Endodermal cell (in vitro differentiated cells): ENCODE data around the gene TAOK1. TPM values are rescaled to one million over a fixed set of nuclear protein-coding genes. Genes with fewer than 3 reads are reported as not detected.
A peak's percentile ranks its signal among the peaks of the same experiment; 100 is the strongest.

Source experiments
- DNase-seq: peaks from one replicate; pipeline ENCODE4 v3.0.0-alpha.2; 2017
- H3K27ac ChIP-seq: 2 replicates; pipeline ENCODE4 v1.5.1; 2013; ENCODE audit warnings: mild to moderate bottlenecking, low read depth, low read length, moderate library complexity
- H3K27me3 ChIP-seq: 2 replicates; pipeline ENCODE4 v1.6.1; 2013; ENCODE audit warnings: mild to moderate bottlenecking, low read length, moderate library complexity; ENCODE audit not compliant: insufficient read depth, control insufficient read depth, poor library complexity, severe bottlenecking
- H3K36me3 ChIP-seq: 2 replicates; pipeline ENCODE4 v1.7.0; 2013; ENCODE audit warnings: mild to moderate bottlenecking, low read length, moderate library complexity; ENCODE audit not compliant: control insufficient read depth, insufficient read depth
- H3K4me1 ChIP-seq: one replicate; pipeline ENCODE4 v1.7.0; 2013; ENCODE audit warnings: low read length; ENCODE audit not compliant: control insufficient read depth, insufficient read depth
- H3K4me3 ChIP-seq: 2 replicates; pipeline ENCODE4 v1.5.1; 2013; ENCODE audit warnings: mild to moderate bottlenecking, low read length, moderate library complexity
- H3K9ac ChIP-seq: 2 replicates; pipeline ENCODE4 v1.6.1; 2013; ENCODE audit warnings: mild to moderate bottlenecking, low read length, moderate library complexity; ENCODE audit not compliant: poor library complexity, severe bottlenecking; ENCODE audit errors: extremely low read depth
- H3K9me3 ChIP-seq: 2 replicates; pipeline ENCODE4 v1.6.1; 2013; ENCODE audit warnings: mild to moderate bottlenecking, low read length, moderate library complexity; ENCODE audit not compliant: control insufficient read depth
- H3K27ac Mint-ChIP-seq: 2 replicates; pipeline ENCODE4 v1.8.0; 2020; ENCODE audit warnings: mixed read lengths
- H3K27me3 Mint-ChIP-seq: 2 replicates; pipeline ENCODE4 v1.8.0; 2021; ENCODE audit warnings: mild to moderate bottlenecking, mixed read lengths; ENCODE audit not compliant: insufficient read depth
- H3K36me3 Mint-ChIP-seq: 2 replicates; pipeline ENCODE4 v1.8.0; 2020; ENCODE audit warnings: low read depth, mixed read lengths
- H3K4me1 Mint-ChIP-seq: 2 replicates; pipeline ENCODE4 v1.8.0; 2020; ENCODE audit warnings: mixed read lengths
- H3K4me3 Mint-ChIP-seq: 2 replicates; pipeline ENCODE4 v1.8.0; 2020; ENCODE audit warnings: mild to moderate bottlenecking, moderate library complexity, mixed read lengths
- H3K9me3 Mint-ChIP-seq: 2 replicates; pipeline ENCODE4 v1.8.0; 2020; ENCODE audit warnings: mild to moderate bottlenecking, mixed read lengths
- WGBS, 2 experiments: methylation state at CpG; one replicate each; pipeline versions ENCODE4 v1.1.5 to v1.1.7; 2013; ENCODE audit warnings: missing lambda C conversion rate in 2 of 2, mixed read lengths in 1 of 2; ENCODE audit not compliant: insufficient coverage in 1 of 2, insufficient read length in 1 of 2; 5-methylcytosine and 5-hydroxymethylcytosine counted together
- total RNA-seq, 2 donors: library from RNA; stranded (reverse); fragmentation: NEBNext Ultra II Directional in 1 of 2; extraction: Animal tissue kit (Norgen Biotek cat#: 25700) in 1 of 2; gene quantifications; 2 replicates in 1 of 2; 3 replicates in 1 of 2; pipeline ENCODE4 v1.2.1, GENCODE V29; 2021
- TF ChIP-seq, protein P1 (sequence below): fragments of 200-600 bp; sonication (generic); conservative IDR thresholded peaks from 2 replicates; pipeline ENCODE4 v1.5.0; 2021; ENCODE audit warnings: antibody characterized with exemption, mild to moderate bottlenecking

The TAOK1 gene
- total RNA-seq, 2 donors from 2014 or later, result 95.9 to 102 TPM

DNA sequence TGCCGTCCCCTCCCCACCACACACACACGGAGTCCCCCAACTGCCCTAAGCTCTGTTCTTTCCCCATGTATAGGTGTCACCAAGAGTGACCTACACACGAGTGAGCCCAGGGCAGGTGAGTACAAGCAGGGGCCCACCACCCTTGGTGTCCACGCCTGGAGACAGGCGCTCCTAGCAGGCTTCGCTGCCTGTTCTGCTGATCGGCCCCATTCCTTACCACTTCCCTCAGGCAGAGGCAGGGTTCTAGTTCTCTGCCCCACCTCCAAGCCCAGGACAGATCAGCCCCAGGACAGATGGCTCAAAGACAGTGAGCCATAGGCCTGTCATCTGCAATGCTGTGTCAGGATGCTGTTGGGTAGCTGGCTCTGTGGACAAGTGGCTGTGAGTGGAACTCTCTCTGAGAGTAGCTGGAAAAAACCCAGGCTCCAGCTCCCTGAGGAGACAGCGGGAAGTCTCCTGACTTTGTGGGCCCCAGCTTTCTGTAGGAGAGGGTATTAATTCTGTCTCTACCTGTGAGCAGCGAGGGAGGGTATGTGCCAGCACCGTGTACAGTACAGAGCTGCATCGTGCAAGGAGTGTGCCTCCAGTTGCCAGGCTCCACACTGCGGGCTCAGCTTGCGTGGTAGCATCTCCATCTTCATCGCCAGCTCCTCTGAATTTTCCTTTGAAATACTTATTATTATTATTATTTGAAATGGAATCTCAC is 179.2 kb downstream of the TAOK1 start:
- Histone ChIP-seq H3K36me3 (peaks cover 11% of the 10 kb centered on the region), H3K27me3 (peaks cover 34% of the 10 kb centered on the region), H3K27ac (no peak overlapping the region), H3K4me3 (peak overlapping the region; percentile 86), H3K9me3 (no peaks in the 10 kb centered on the region), H3K9ac (no peak overlapping the region), H3K4me1 (no peaks in the 10 kb centered on the region)
- no peak overlapping the region for H3K27ac Mint-ChIP-seq
- peak overlapping the region; percentile 68 for H3K4me3 Mint-ChIP-seq
- H3K27me3 Mint-ChIP-seq, result peaks cover 47% of the 10 kb centered on the region
- H3K9me3 Mint-ChIP-seq, result no peaks in the 10 kb centered on the region
- WGBS, 2 experiments, result 75 to 82% methylated on average over 9 to 14 of the region's 14 CpGs
- H3K36me3 Mint-ChIP-seq, result peaks cover 3% of the 10 kb centered on the region
- peaks cover 10% of the 10 kb centered on the region for H3K4me1 Mint-ChIP-seq
- TF ChIP-seq, protein P1, sequence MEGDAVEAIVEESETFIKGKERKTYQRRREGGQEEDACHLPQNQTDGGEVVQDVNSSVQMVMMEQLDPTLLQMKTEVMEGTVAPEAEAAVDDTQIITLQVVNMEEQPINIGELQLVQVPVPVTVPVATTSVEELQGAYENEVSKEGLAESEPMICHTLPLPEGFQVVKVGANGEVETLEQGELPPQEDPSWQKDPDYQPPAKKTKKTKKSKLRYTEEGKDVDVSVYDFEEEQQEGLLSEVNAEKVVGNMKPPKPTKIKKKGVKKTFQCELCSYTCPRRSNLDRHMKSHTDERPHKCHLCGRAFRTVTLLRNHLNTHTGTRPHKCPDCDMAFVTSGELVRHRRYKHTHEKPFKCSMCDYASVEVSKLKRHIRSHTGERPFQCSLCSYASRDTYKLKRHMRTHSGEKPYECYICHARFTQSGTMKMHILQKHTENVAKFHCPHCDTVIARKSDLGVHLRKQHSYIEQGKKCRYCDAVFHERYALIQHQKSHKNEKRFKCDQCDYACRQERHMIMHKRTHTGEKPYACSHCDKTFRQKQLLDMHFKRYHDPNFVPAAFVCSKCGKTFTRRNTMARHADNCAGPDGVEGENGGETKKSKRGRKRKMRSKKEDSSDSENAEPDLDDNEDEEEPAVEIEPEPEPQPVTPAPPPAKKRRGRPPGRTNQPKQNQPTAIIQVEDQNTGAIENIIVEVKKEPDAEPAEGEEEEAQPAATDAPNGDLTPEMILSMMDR, result no peak
- DNase-seq, result no peak

DNA sequence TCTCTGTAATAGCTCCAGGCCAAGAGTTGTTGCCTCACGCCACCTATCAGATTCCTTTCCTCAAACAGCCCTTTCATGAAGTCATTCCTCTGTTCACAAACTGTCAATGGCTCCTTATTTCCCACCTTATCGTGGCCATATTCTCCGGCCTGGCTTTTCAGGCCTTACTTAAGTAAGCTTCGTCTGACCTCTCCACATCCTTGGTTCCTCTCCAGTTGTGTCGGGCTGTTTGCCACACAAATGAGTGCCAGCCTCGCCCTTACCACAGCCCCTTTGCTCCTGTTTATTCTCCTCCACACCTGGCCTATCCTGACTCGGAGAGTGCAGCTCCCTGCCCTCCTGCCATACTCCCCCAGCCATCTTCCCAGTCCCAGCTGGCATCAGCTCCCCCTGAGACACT is 180.4 kb downstream of the TAOK1 start:
- no peak overlapping the region for H3K9ac ChIP-seq
- H3K36me3 Mint-ChIP-seq, result peaks cover 8% of the 10 kb centered on the region
- H3K27me3 ChIP-seq, result peaks cover 23% of the 10 kb centered on the region
- no peak overlapping the region for H3K27ac Mint-ChIP-seq
- no peaks in the 10 kb centered on the region for H3K4me1 ChIP-seq
- no peak overlapping the region for H3K27ac ChIP-seq
- peaks cover 16% of the 10 kb centered on the region for H3K36me3 ChIP-seq
- no peak overlapping the region for H3K4me3 ChIP-seq
- H3K9me3 ChIP-seq, result no peaks in the 10 kb centered on the region
- no peak overlapping the region for H3K4me3 Mint-ChIP-seq
- H3K9me3 Mint-ChIP-seq, result no peaks in the 10 kb centered on the region
- peaks cover 10% of the 10 kb centered on the region for H3K4me1 Mint-ChIP-seq
- TF ChIP-seq, protein P1, result no peak
- WGBS, 2 experiments, result 91 to 99% methylated on average over 6 to 7 of the region's 7 CpGs
- DNase-seq, result peak; percentile 32
- H3K27me3 Mint-ChIP-seq, result peaks cover 37% of the 10 kb centered on the region

DNA sequence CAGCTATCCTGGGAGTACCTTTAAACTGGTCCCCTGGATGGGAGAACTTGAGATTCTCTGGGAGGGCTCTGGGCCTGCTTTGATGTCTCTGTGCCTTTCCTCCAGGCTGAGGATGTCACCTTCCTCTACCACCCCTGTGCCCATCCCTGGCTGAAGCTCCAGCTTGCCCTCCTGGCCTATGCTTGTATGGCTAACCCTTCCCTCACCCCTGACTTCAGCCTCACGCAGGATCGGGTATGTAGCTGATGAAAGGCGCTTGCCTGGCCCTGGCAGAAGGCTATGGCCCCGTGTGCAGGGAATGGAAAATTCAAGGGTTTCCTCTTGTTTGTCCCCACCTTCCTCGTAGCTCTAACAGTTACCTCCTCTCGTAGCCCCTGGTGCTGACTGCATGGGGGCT is 181.3 kb downstream of the TAOK1 start:
- H3K9me3 Mint-ChIP-seq, result no peaks in the 10 kb centered on the region
- Histone ChIP-seq H3K9me3 (no peaks in the 10 kb centered on the region), H3K36me3 (peaks cover 20% of the 10 kb centered on the region), H3K9ac (no peak overlapping the region), H3K4me3 (no peak overlapping the region), H3K27ac (no peak overlapping the region), H3K27me3 (peaks cover 13% of the 10 kb centered on the region), H3K4me1 (no peaks in the 10 kb centered on the region)
- H3K4me3 Mint-ChIP-seq, result no peak overlapping the region
- TF ChIP-seq, protein P1, result no peak
- no peak for DNase-seq
- peaks cover 4% of the 10 kb centered on the region for H3K4me1 Mint-ChIP-seq
- no peak overlapping the region for H3K27ac Mint-ChIP-seq
- 93 to 98% methylated on average over 5 to 6 of the region's 6 CpGs for WGBS, 2 experiments
- peaks cover 11% of the 10 kb centered on the region for H3K36me3 Mint-ChIP-seq
- H3K27me3 Mint-ChIP-seq, result peaks cover 27% of the 10 kb centered on the region
